Measurements from ENCODE around the gene IMP3. TPM values are rescaled to one million over a fixed set of nuclear protein-coding genes. Genes with fewer than 3 reads are reported as not detected.
"Not testable (repeated sequence)": the region's sequence is repeated elsewhere in the genome, so short reads cannot be mapped to it uniquely, and the experiment has no call there.

The IMP3 gene
- total RNA-seq: 84.3 and 89.4 TPM in 2 replicates

- intact Hi-C loops (cut with micrococcal nuclease): loop anchor here (1.0 kb wide), 6 partner anchors 15 to 272 kb away; partner anchors contain the start of genes MAN2C1, PTPN9 and SNUPN
These were observed at the start of gene IMP3 for GRCh38 chr15:75639709-75640482. IMP3 (minus strand) TSS chr15:75640224; CDS start chr15:75640168, 56 bp downstream.

GRCh38 chr15:75689429-75689828 is 49.4 kb upstream of the IMP3 start:
- intact Hi-C loops (cut with micrococcal nuclease): not testable (repeated sequence)

GRCh38 chr15:75688831-75689230 is 48.8 kb upstream of the IMP3 start:
- intact Hi-C loops (cut with micrococcal nuclease): no loop called here

DNA sequence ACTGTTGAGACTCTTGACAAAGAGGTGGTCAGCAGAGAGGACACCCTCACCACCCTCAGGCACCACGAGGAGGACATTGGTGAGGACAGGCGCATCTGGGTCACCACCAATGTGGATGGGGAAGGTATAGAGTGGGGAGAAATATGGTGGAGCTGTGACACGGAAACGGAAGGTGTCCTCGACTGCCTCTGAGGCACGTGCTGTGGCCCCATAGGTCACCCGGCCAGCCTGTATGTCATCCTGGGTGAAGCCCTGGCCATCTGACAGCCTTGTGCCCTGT is 48.2 kb upstream of the IMP3 start:
- intact Hi-C loops (cut with micrococcal nuclease): no loop called here

DNA sequence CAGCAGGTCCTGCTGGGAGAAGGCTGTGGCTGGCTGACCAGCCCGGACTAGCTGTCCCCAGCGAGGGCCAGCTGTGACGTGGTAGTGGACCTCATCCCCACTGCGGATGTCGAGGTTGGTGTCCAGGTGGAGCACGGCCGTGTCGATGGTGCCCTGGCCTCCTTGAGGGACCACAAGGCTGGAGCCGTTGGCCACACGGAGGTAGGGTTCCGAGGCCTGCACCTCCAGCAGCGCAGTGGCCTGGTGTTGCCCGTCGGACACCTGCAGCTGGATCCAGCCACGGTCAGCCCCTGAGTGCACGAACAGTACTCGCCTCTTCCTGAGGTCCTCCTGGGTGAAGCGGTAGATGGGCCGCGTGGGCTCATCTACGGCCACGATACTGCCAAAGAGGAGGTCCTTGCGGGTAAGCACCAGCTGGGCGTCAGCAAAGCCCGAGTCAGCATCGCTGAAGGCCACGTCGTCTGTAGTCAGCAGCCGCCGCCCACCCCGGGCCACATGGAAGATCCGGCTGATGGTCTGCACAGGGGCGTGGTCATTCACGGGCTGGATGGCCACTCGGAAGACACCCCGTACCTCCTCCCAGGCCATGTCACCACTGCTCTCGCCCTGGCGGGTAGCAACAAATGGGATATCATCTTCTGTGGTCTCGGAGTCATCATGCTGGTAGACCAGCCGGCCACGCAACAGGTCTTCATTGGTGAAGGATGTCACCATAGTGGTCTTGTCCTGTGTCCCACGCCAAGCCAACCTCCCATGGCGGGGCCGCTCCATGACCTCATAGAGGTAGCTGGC is 47.7 kb upstream of the IMP3 start:
- intact Hi-C loops (cut with micrococcal nuclease): no loop called here

- intact Hi-C loops (cut with micrococcal nuclease): loop anchor here (1.0 kb wide), 1 partner anchor 116 kb away; no protein-coding TSS in a partner anchor
These were observed 46.2 kb upstream of the IMP3 start for GRCh38 chr15:75686212-75686642.

- intact Hi-C loops (cut with micrococcal nuclease): no loop called here
These were observed 45.2 kb upstream of the IMP3 start for GRCh38 chr15:75685195-75685594.

DNA sequence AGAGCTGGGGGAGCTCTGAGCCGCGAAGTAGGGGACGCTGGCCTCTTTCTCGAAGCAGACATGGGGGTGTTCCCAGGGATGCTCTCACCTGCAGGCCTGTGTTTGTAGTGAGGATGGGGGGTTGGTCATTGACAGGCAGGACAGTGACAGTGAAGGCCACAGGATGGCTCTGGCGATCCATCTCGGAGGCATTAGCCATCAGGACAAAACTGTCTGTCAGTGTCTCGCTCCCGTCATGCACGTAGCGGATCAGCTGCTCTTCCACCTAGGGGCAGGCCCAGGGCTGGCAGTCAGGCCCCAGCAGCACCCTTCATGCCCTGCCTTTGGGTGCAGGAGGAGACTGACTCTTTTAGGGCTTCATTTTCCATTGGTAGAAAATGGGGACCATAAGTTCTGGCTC is 44.6 kb upstream of the IMP3 start:
- intact Hi-C loops (cut with micrococcal nuclease): no loop called here

DNA sequence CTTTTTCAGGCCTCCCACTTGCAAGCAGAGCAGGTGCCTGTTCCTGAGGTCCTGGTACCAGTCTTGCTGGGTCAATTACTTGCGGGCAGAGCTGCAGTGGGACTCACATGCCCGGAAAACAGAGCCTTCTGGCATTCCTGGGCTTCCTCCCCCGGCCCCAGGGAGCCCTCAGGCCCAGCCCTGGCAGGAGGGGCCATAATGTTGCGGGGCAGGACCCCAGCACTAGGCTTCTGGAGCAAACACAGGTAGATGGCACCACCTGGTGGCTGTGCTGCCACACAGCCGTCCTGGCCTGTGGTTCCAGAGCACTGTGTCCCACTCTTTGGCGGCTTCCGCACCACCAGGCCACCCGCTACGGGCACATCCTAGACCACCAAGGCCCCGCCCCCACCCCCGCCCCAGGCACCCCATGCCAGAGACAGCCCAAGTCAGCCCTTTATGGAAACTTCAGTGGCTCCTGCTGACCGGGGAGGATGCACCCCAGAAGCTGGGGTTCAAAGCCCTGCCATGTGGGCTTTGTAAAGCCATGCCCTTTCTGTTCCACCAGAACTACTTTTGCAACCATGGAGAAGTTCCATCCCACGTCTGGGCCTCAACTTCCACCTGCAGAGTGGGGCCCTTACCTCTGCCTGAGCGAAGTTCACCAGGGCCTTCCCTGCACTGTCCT is 43.8 kb upstream of the IMP3 start:
- intact Hi-C loops (cut with micrococcal nuclease): loop anchor here (1.0 kb wide), 2 partner anchors 174 to 315 kb away; partner anchors contain the start of gene MAN2C1

DNA sequence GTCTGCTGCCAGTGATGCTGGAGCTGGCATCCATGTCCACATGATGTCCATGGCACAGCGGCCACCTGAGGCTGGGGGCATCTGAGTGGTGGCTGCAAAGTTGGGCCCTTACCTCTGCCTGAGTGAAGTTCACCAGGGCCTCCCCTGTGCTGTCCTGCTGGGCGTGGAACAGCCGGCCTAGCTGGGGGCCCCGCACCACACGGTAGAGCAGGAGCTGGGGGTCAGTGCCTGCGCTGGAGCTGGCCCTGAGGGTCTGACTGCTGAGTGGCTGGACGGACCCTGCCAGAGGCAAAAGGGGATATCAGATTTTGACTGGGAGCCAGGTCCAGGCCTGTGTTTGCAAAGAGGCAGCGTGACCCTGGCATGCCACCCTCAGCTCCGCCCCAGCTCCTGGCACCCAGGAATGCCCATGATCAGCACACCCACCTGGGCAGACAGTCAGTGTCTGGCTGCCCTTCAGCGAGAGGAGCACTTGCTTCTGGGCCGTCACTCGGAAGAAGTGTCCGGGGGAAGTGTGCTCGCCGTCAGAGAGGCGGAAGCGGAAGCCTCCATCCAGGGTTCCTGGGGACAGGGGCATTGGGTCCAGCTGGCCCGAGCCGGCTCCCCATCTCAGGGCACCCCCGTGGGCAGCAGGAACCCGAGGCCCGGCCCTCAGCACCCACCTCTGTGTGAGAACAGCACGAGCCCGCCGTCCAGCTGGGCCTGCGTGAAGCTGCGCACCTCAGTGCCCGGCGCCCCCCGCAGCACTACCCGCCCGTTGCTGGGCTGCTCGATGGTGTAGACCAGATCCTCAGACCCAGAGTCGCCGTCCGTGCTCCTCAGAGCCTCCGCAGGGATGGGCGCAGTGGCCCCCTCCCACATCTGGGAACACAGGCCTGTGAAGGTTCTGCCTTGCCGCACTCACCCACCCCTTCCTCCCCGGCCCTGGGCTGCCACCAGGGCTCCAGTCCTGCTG is 42.4 kb upstream of the IMP3 start:
- intact Hi-C loops (cut with micrococcal nuclease): loop anchor here (1.0 kb wide), 2 partner anchors 173 to 314 kb away; partner anchors contain the start of gene MAN2C1

DNA sequence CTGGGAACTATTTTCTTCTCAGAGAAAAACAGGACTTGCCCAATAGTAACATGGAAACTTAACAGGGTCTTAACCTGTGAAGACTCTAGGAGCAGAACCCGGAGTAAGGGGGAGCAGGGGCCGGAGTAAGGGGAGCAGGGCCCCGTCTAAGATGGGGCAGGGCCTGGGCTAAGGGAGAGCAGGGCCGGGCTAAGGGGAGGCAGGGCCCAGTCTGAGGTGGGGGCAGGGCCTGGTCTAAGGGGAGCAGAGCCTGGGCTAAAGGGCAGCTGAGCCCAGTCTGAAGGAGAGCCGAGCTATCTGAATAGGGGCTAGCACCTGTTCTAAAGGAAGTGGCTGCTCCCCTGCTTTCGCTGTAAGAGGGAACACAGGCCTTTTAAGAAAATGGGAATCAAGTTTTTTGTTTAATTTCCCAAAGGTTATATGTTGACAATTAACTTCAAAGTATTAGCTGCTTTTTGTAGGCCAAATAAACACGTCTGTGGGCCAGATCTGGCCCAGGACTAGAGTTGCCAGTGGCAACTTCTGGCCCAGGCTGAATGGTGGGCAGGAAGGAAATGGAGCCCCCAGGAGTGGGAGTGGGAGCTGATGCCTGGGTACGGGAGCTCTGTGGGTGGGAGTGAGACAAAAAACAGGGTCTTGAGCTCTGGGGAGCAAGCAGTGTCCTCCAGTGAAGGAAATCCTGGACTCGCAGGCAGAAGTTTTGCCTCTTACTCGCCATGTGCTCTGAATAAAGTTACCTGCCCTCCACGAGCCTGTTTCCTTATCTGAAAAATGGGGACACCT is 40.2 kb upstream of the IMP3 start:
- intact Hi-C loops (cut with micrococcal nuclease): no loop called here

- intact Hi-C loops (cut with micrococcal nuclease): not testable (repeated sequence)
These were observed 38.3 kb upstream of the IMP3 start for GRCh38 chr15:75678324-75678690.

DNA sequence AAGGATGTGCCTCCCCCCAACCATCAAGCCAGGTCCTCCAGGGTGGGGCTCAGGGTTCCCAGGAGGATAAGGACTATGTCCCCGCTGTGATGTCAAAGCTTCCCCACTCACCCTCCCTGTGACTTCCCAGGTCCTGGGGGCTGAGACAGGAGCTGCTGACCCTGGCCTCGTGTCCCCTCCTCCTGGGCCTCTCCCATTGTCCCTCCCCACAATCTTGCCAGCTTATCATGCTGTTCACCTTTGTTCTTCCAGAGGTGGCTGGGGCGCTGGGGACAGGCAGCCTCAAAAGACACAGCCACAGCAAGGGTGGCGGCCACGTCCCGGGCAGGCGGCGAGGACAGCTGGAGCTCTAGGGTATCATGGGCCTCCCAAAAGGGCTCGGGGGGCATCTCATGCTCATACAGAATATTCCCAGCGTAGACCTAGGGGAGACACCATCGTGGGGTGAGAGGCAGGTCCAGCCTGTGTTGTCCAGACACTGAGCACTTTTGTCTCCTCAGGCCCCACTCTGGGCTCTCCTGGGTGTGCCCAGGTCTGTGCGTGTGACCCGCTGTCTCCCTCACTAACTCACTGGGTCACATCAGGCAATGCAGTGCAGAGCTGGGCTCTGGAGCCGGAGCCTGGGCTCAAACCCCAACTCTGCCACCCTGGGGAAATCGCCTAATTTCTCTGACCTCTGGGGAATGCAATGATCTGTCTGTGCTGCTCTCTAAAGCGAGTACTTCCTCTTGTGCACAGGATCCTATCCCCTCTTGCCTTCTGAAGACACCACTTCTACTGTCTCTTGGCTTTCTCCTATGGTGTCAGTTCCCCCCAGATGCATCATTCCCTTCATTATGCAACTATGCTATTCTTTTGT is 37.7 kb upstream of the IMP3 start:
- intact Hi-C loops (cut with micrococcal nuclease): no loop called here

DNA sequence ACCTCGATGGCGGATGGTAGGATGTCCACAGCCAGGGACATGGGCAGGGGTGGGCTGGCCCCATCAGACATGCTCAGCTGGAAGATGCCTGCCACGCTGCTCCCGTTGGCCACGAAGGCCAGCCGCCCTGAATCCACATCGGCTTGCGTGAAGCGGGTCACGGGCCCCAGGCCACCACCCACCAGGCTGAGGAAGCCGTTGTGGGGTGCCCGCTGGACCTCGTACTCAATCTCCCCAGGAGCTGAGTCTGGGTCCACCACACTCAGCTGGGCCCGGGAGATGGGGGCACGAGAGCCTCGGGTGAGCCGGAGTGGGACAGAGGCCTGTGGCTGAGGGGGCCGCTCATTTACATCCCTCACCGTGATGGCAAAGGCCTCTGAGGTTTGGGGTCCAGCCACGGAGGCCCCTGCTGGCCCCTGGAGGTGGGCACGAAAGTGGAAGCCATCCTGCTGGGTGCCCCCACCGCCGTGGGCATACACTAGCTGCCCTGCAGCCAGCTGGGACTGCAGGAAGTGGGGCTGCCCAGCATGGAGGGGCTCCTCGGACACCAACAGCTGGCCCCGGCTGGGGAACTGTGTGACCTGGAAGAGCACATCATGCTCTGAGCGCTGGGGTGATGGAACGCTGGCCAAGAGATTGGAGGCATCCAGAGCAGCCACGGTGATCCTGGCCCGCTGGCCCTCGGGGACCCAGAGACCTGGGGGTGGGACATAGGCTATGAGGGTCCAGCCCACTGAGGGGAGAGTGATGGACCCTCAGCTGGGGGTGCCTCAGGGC is 36.9 kb upstream of the IMP3 start:
- intact Hi-C loops (cut with micrococcal nuclease): no loop called here

DNA sequence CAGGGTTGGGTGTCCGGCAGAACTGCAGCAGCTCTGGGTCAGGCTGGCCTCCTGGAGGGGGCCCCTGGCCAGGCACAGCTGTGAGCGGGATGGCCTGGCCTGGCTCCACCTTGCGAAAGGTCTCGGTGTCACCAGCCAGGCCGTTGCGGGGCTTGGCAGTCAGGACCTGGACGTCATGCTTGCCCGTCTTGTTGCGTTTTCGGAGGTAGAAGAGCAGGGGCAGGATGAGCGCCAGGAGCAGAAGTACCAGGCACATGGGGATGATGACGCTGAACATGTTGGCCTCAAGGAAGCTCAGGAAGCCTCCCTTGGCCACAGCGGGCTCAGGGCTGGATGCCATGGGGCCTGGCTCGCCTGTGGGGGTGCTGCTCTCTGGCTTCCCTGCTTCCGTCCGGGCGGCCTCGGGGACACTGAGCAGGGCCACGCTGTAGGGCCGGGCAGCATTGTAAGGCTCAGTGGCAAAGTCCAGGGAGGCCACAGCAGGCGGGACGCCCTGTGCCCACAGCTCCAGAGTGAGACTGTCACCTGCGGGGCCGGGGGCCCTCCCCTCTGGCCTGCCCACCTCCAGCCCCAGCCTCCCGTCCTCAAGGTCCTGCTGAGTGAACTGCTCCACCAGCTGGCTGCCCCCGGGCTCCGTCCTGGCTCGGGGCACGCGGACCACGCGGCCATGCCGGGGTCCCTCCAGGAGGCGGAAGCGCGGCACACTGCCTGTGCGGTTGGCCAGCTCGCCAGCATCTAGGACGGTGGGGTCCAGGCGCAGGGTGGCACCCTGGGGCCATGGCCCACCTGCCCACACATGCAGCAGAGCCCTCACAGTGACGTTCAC is 35.8 kb upstream of the IMP3 start:
- intact Hi-C loops (cut with micrococcal nuclease): no loop called here

GRCh38 chr15:75674366-75674765 is 34.3 kb upstream of the IMP3 start:
- intact Hi-C loops (cut with micrococcal nuclease): no loop called here

DNA sequence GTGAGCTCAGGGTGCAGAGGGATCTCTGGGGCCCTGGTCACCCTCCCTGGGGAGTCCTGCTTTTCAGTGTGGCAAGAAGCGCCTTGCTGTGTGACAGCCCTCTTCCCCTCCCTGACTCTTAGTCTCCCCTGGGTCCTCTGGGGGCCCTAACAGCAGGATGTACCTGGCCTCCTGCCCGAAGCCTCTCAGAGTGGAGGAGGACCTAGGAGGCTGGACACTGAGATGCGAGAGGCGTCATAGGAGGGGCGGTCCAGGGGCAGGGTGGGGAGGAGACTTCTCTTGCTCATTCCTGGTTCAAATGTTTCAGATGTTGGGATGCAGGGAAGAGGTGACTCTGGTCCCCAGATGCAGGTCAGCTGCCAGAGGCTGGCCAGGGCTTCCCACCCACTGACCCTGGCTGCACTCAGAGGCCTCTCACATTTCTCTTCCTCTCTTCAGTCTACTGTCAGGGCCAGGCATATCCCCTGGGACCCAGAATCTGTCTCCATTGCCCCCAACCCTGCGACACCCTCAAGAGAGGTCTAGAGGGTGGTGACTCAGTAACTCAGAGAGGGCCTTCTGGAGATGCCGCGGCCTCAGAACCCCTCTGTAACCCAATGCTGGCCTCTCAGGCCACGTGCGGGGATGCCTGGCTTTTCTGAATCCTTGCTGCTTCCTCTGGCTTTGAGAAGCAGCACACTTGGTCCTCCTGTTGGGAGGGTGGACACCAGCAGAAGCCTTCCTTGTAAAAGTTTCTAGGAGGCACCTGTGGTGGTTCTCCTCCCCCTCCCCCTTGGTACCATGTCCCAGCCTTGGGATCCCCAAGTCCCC is 33.6 kb upstream of the IMP3 start:
- intact Hi-C loops (cut with micrococcal nuclease): no loop called here
